Endothelial cell of umbilical vein (primary cell): ENCODE results near the gene TRIM7. TPM values are rescaled to one million over a fixed set of nuclear protein-coding genes. Genes with fewer than 3 reads are reported as not detected.

Source experiments
- BruUV-seq: library from RNA; stranded (reverse); fragments of 400-500 nt; replicated peaks from 2 replicates; lab custom pipeline; 2021; lab: Mats Ljungman, UMichigan
- CTCF ChIA-PET: fragments of 300-600, 350-600 bp; sonication (Branson Sonifier 250); formaldehyde crosslinking; loops from one replicate; lab custom pipeline; 2021; ENCODE audit warnings: antibody characterized with exemption, inconsistent platforms; lab: Charles Lee
- POLR2A ChIA-PET: fragments of 300-600, 350-600 bp; sonication (Branson Sonifier 250); formaldehyde crosslinking; loops from one replicate; lab custom pipeline; 2021; ENCODE audit warnings: antibody characterized with exemption, inconsistent platforms; lab: Charles Lee
- DNase-seq: peaks from one replicate; pipeline ENCODE4 v3.0.0-alpha.2; 2011; ENCODE audit warnings: low read depth, low spot score
- FAIRE-seq: peaks from 2 replicates; lab custom pipeline; 2011; peaks lifted over from hg19 to GRCh38; lab: Jason Lieb, UNC
- H2AFZ ChIP-seq: 2 replicates; pipeline ENCODE4 v1.6.0; 2012; ENCODE audit warnings: low read depth, low read length, control low read depth, inconsistent platforms
- H3K27ac ChIP-seq: 2 replicates; pipeline ENCODE4 v1.5.1; 2011; ENCODE audit warnings: low read depth, mild to moderate bottlenecking, control low read depth, low read length, moderate library complexity; ENCODE audit not compliant: insufficient read depth
- H3K27me3 ChIP-seq, 2 experiments: 2 replicates each; pipeline versions ENCODE4 v1.6.0 to v1.6.1; 2011; ENCODE audit warnings: low read length in 2 of 2, mixed read lengths in 1 of 2; ENCODE audit not compliant: control insufficient read depth in 2 of 2, insufficient read depth in 2 of 2
- H3K36me3 ChIP-seq, 2 experiments: 2 replicates in 1 of 2; 3 replicates in 1 of 2; pipeline ENCODE4 v1.5.1; 2011; ENCODE audit warnings: low read length in 2 of 2, mild to moderate bottlenecking in 1 of 2, moderate library complexity in 1 of 2; ENCODE audit not compliant: control insufficient read depth in 2 of 2, insufficient read depth in 2 of 2; ENCODE audit errors: extremely low read depth in 1 of 2
- H3K4me1 ChIP-seq: 3 replicates; pipeline ENCODE4 v1.5.1; 2011; ENCODE audit warnings: mild to moderate bottlenecking, low read length; ENCODE audit not compliant: control insufficient read depth, insufficient read depth; ENCODE audit errors: extremely low read depth
- H3K4me2 ChIP-seq: 2 replicates; pipeline ENCODE4 v1.6.1; 2011; ENCODE audit warnings: low read length, control low read depth, mixed read lengths; ENCODE audit not compliant: insufficient read depth
- H3K4me3 ChIP-seq, 3 experiments: fragments of 200-600 bp in 1 of 3; sonication (generic), shearing (Covaris generic) in 1 of 3; replicated peaks in 1 of 3; 2 replicates each; pipeline ENCODE4 v1.5.1; 2011 to 2016; ENCODE audit warnings: control low read depth in 3 of 3, low read length in 3 of 3, mild to moderate bottlenecking in 2 of 3, inconsistent platforms in 1 of 3, low read depth in 1 of 3, moderate library complexity in 1 of 3; ENCODE audit not compliant: insufficient read depth in 1 of 3
- H3K79me2 ChIP-seq: 2 replicates; pipeline ENCODE4 v1.6.0; 2012; ENCODE audit warnings: low read length, inconsistent platforms; ENCODE audit not compliant: control insufficient read depth, insufficient read depth
- H3K9ac ChIP-seq: replicated peaks from 2 replicates; pipeline ENCODE3; 2011; ENCODE audit warnings: low read length, control low read depth; ENCODE audit not compliant: insufficient read depth; ENCODE audit errors: extremely low read depth
- H3K9me1 ChIP-seq: replicated peaks from 3 replicates; pipeline ENCODE4 v1.6.0; 2011; ENCODE audit warnings: mild to moderate bottlenecking, low read length; ENCODE audit not compliant: control insufficient read depth, insufficient read depth; ENCODE audit errors: extremely low read depth
- H3K9me3 ChIP-seq: replicated peaks from 2 replicates; pipeline ENCODE4 v1.5.1; 2012; ENCODE audit warnings: low read length, inconsistent platforms; ENCODE audit not compliant: control insufficient read depth, insufficient read depth
- H4K20me1 ChIP-seq: replicated peaks from 2 replicates; pipeline ENCODE3; 2011; ENCODE audit warnings: mild to moderate bottlenecking, low read length; ENCODE audit not compliant: control insufficient read depth, insufficient read depth; ENCODE audit errors: extremely low read depth
- CTCF ChIP-seq, 2 donors: IDR thresholded peaks; 1 replicate in 1 of 2; 2 replicates in 1 of 2; pipeline ENCODE4 v1.5.1; 2011; ENCODE audit warnings: low read length in 2 of 2, mild to moderate bottlenecking in 2 of 2, moderate library complexity in 2 of 2, control low read depth in 1 of 2, inconsistent platforms in 1 of 2, low read depth in 1 of 2; ENCODE audit not compliant: insufficient read depth in 1 of 2; ENCODE audit errors: extremely low read depth in 1 of 2
- FOS ChIP-seq: IDR thresholded peaks from 2 replicates; pipeline ENCODE4 v1.6.1; 2011; ENCODE audit warnings: mild to moderate bottlenecking, low read length, moderate library complexity, borderline replicate concordance; ENCODE audit not compliant: insufficient read depth
- GATA2 ChIP-seq: IDR thresholded peaks from 2 replicates; pipeline ENCODE4 v1.7.0; 2011; ENCODE audit warnings: low read depth, mild to moderate bottlenecking, moderate library complexity, mixed read lengths, low read length; ENCODE audit not compliant: insufficient read length, insufficient read depth
- JUN ChIP-seq: IDR thresholded peaks from 2 replicates; pipeline ENCODE4 v1.6.1; 2011; ENCODE audit warnings: borderline replicate concordance, low read depth; ENCODE audit not compliant: insufficient read length, insufficient read depth
- MYC ChIP-seq: IDR thresholded peaks from one replicate; pipeline ENCODE4 v1.6.1; 2011; ENCODE audit warnings: mild to moderate bottlenecking, low read depth, low read length
- POLR2A ChIP-seq: IDR thresholded peaks from 2 replicates; pipeline ENCODE4 v1.6.1; 2012; ENCODE audit warnings: low read depth, mild to moderate bottlenecking, control low read depth, low read length
- POLR2AphosphoS5 ChIP-seq: IDR thresholded peaks from 2 replicates; pipeline ENCODE4 v1.6.1; 2012; ENCODE audit warnings: low read depth, mild to moderate bottlenecking, control low read depth, low read length, moderate library complexity; ENCODE audit not compliant: insufficient read depth
- dilution Hi-C: fragments of 300-500 bp; cut with MboI; formaldehyde crosslinking; loops from one replicate; pipeline ENCODE4 v1.15.0; 2019; ENCODE audit warnings: low sequenced_read_pairs; ENCODE audit not compliant: extremely low pct_ligation_motif_present
- intact Hi-C: fragments of 100-400 bp; cut with micrococcal nuclease; formaldehyde crosslinking; loops from one replicate; pipeline ENCODE4 v1.10.0; 2022
- polyA plus RNA-seq, 4 experiments: library from polyadenylated mRNA; depleted of rRNA in 3 of 4; stranded (reverse) in 3 of 4; unstranded in 1 of 4; fragments of >200 nt; gene quantifications; 2 replicates each; pipeline versions ENCODE4 v1.2.1 to v1.2.3, GENCODE V29; 2011 to 2012; ENCODE audit warnings: missing spikeins in 1 of 4
- total RNA-seq: library from RNA; stranded (reverse); gene quantifications from 2 replicates; pipeline ENCODE4 v1.2.3, GENCODE V29; 2021
- TF ChIP-seq, protein P1 (sequence below): IDR thresholded peaks from 2 replicates; pipeline ENCODE4 v1.6.1; 2011; ENCODE audit not compliant: insufficient read depth, insufficient read length

Gene TRIM7
- total and polyA plus RNA-seq, 2 donors (not counting 3 experiments of a cell fraction or from before 2014, with no cell fraction given) = 2.7 to 3.4 TPM

DNA sequence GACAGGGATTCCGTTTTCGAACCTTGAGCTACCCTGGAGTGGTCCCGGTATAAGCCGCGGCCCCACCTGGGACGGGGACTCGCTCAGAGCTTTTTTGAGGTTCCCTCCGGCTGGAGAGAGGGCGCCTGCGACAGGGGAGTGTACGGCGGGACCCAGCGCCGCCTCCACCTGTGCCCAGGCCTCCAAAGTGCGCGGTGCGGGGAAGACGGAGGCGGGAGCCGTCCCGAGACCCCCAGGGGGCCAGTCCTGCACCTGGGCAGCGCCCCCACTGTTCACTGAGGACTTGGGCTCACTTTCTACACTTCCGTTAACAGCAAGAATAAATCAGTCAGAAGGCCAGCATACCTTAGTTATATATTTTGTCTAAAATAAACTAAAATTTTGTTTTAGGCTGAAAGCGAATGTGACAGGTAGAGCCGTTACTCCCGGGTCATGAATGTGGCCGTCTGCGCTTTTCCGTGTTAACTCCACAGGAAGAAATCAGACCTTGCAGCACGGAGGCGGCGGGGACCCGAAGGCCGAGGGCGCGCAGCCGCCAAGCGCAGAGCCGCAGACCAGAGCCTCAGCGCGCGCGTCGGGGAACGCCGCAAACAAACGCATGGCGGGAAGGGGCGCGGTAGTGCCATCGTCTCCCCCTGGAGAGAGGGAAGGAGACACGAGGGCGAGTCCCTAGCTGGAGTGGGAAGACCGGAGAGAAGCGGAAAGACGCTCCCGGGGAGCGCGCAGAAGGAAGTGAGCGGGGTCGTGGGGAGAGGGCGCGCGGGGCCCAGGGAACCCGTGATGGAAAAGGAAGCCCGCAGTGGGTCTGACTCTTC lies 14.1 kb downstream of the TRIM7 start:
- Histone ChIP-seq H3K27ac (no peak overlapping the region), H2AFZ (peak overlapping the region; percentile 96), H3K4me2 (peak overlapping the region; percentile 79), H3K4me3 (peak overlapping the region; percentile 48 to 86 (median 73)), H4K20me1 (no peaks in the 10 kb centered on the region), H3K36me3 (no peaks in the 10 kb centered on the region), H3K9me3 (no peaks in the 10 kb centered on the region), H3K79me2 (no peaks in the 10 kb centered on the region), H3K27me3 (no peaks in the 10 kb centered on the region), H3K9ac (peak overlapping the region; percentile 41), H3K4me1 (peaks cover 18% of the 10 kb centered on the region), H3K9me1 (no peaks in the 10 kb centered on the region)
- intact Hi-C loops (loop anchor here (1.0 kb wide), 4 partner anchors 15 to 53 kb away; partner anchors contain the start of gene TRIM41), dilution Hi-C loops (no loop called here)
- DNase-seq (no peak), FAIRE-seq (no peak)
- ChIA-PET CTCF (interaction anchor here (0.8 to 10.2 kb wide), 6 partner anchors 14 to 70 kb away, joined by 3 to 95 read pairs (median 4); partner anchors contain the start of genes TRIM52 and TRIM7), POLR2A (interaction anchor here (0.5 to 1.8 kb wide), 5 partner anchors 14 to 1368 kb away, joined by 3 to 11 read pairs (median 5); partner anchors contain the start of gene RACK1)
- BruUV-seq = no TSS peak
- TF ChIP-seq CTCF (IDR thresholded peaks at IDR 0.05; ENCODE audit: extremely low read depth in 1 of 2, insufficient read depth in 1 of 2, low read depth in 1 of 2, low read length in 2 of 2) = peak; percentile 5 to 14
- TF ChIP-seq MYC = no peak
- TF ChIP-seq JUN = no peak
- no peak for TF ChIP-seq FOS
- TF ChIP-seq, protein P1, sequence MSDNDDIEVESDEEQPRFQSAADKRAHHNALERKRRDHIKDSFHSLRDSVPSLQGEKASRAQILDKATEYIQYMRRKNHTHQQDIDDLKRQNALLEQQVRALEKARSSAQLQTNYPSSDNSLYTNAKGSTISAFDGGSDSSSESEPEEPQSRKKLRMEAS = no peak
- TF ChIP-seq GATA2 = no peak
- no peak for TF ChIP-seq POLR2A
- TF ChIP-seq POLR2AphosphoS5 = no peak
